IMR-90 (cell line): Measurements from ENCODE around the gene PTPRN2. TPM values are rescaled to one million over a fixed set of nuclear protein-coding genes. Genes with fewer than 3 reads are reported as not detected.

Experiments
- ATAC-seq: fragments of 200-7000 bp; cut with Tn5 transposase; 2 replicates; pipeline ENCODE4 v1.9.1; 2020; ENCODE audit warnings: low read depth, mild to moderate bottlenecking, moderate library complexity
- BruUV-seq: library from RNA; stranded (reverse); fragments of 400-500 nt; replicated peaks from 2 replicates; lab custom pipeline; 2021; lab: Mats Ljungman, UMichigan
- CTCF ChIA-PET: fragments of 300-600 bp; formaldehyde crosslinking; extraction: SDS; loops from one replicate; lab custom pipeline; 2021; ENCODE audit warnings: antibody characterized with exemption; lab: Yijun Ruan, JAX
- POLR2A ChIA-PET: fragments of 300-600 bp; sonication (Branson Sonifier 250); formaldehyde crosslinking; loops from one replicate; lab custom pipeline; 2022; ENCODE audit warnings: antibody characterized with exemption; ENCODE audit not compliant: unreplicated experiment; lab: Charles Lee
- DNase-seq: peaks from one replicate; pipeline ENCODE4 v3.0.0; 2013
- H2AFZ ChIP-seq: replicated peaks from 2 replicates; pipeline ENCODE3; 2013; ENCODE audit warnings: low read length, mild to moderate bottlenecking; ENCODE audit not compliant: poor library complexity
- H2AK5ac ChIP-seq: 2 replicates; pipeline ENCODE4 v1.6.1; 2013; ENCODE audit warnings: low read depth, low read length, inconsistent platforms
- H2AK9ac ChIP-seq: replicated peaks from 2 replicates; pipeline ENCODE3; 2013; ENCODE audit warnings: mild to moderate bottlenecking, low read depth, low read length, moderate library complexity; ENCODE audit not compliant: poor library complexity
- H2BK120ac ChIP-seq: 2 replicates; pipeline ENCODE4 v1.6.1; 2013; ENCODE audit warnings: low read depth, low read length, inconsistent platforms
- H2BK15ac ChIP-seq: 3 replicates; pipeline ENCODE4 v1.6.1; 2013; ENCODE audit warnings: low read depth, low read length, inconsistent platforms
- H2BK20ac ChIP-seq: 2 replicates; pipeline ENCODE4 v1.6.1; 2013; ENCODE audit warnings: low read depth, mild to moderate bottlenecking, inconsistent platforms, low read length, moderate library complexity
- H2BK5ac ChIP-seq: 2 replicates; pipeline ENCODE4 v1.6.1; 2013; ENCODE audit warnings: mild to moderate bottlenecking, low read depth, low read length, inconsistent platforms; ENCODE audit not compliant: poor library complexity, severe bottlenecking
- H3K14ac ChIP-seq: replicated peaks from 2 replicates; pipeline ENCODE4 v1.6.1; 2013; ENCODE audit warnings: low read depth, low read length, inconsistent platforms
- H3K18ac ChIP-seq: 2 replicates; pipeline ENCODE4 v1.6.1; 2013; ENCODE audit warnings: low read depth, low read length, control low read depth
- H3K23ac ChIP-seq: 2 replicates; pipeline ENCODE4 v1.6.1; 2013; ENCODE audit warnings: low read depth, low read length, inconsistent platforms
- H3K27ac ChIP-seq: 2 replicates; pipeline ENCODE4 v1.5.1; 2013; ENCODE audit warnings: mild to moderate bottlenecking, control low read depth, low read length; ENCODE audit not compliant: insufficient read depth
- H3K27me3 ChIP-seq: 2 replicates; pipeline ENCODE4 v1.6.1; 2013; ENCODE audit warnings: low read length; ENCODE audit not compliant: control insufficient read depth, insufficient read depth
- H3K36me3 ChIP-seq: 2 replicates; pipeline ENCODE4 v1.6.1; 2013; ENCODE audit warnings: low read length, mixed read lengths; ENCODE audit not compliant: control insufficient read depth, insufficient read depth
- H3K4ac ChIP-seq: 2 replicates; pipeline ENCODE4 v1.6.1; 2013; ENCODE audit warnings: low read depth, low read length, inconsistent platforms
- H3K4me1 ChIP-seq: 2 replicates; pipeline ENCODE4 v1.6.1; 2013; ENCODE audit warnings: low read length, mixed read lengths; ENCODE audit not compliant: control insufficient read depth, insufficient read depth
- H3K4me2 ChIP-seq: 2 replicates; pipeline ENCODE4 v1.6.1; 2013; ENCODE audit warnings: low read depth, mild to moderate bottlenecking, control low read depth, low read length, moderate library complexity
- H3K4me3 ChIP-seq: 2 replicates; pipeline ENCODE4 v1.5.1; 2013; ENCODE audit warnings: low read depth, mild to moderate bottlenecking, control low read depth, low read length, moderate library complexity; ENCODE audit not compliant: insufficient read depth
- H3K56ac ChIP-seq: 2 replicates; pipeline ENCODE4 v1.6.1; 2013; ENCODE audit warnings: low read length, inconsistent platforms; ENCODE audit not compliant: insufficient read depth; ENCODE audit errors: extremely low read depth
- H3K79me1 ChIP-seq, 2 experiments: 2 replicates each; pipeline ENCODE4 v1.6.1; 2013; ENCODE audit warnings: low read length in 2 of 2, inconsistent platforms in 1 of 2, low read depth in 1 of 2
- H3K9ac ChIP-seq: 2 replicates; pipeline ENCODE4 v1.6.1; 2013; ENCODE audit warnings: low read depth, low read length, control low read depth
- H3K9me1 ChIP-seq: 2 replicates; pipeline ENCODE4 v1.6.1; 2013; ENCODE audit warnings: low read length, inconsistent platforms; ENCODE audit not compliant: insufficient read depth
- H3K9me3 ChIP-seq: 2 replicates; pipeline ENCODE4 v1.6.1; 2013; ENCODE audit warnings: low read length; ENCODE audit not compliant: control insufficient read depth, insufficient read depth
- H4K20me1 ChIP-seq: 2 replicates; pipeline ENCODE4 v1.6.1; 2013; ENCODE audit warnings: low read length, inconsistent platforms; ENCODE audit not compliant: insufficient read depth
- H4K5ac ChIP-seq: 2 replicates; pipeline ENCODE4 v1.6.1; 2013; ENCODE audit warnings: mild to moderate bottlenecking, low read depth, low read length, control low read depth
- H4K8ac ChIP-seq, 2 experiments: 2 replicates each; pipeline ENCODE4 v1.6.1; 2013; ENCODE audit warnings: low read depth in 2 of 2, low read length in 2 of 2, control low read depth in 1 of 2, inconsistent platforms in 1 of 2
- H4K91ac ChIP-seq: 2 replicates; pipeline ENCODE4 v1.6.1; 2013; ENCODE audit warnings: low read depth, low read length, inconsistent platforms; ENCODE audit not compliant: insufficient read depth
- FOS ChIP-seq: fragments of 150-350 bp; IDR thresholded peaks from 2 replicates; pipeline ENCODE4 v1.6.1; 2016; ENCODE audit warnings: low read depth, low read length
- MAFK ChIP-seq: IDR thresholded peaks from 2 replicates; pipeline ENCODE4 v1.6.1; 2012; ENCODE audit warnings: low read depth, low read length, improper control_type of control experiment
- MAZ ChIP-seq: IDR thresholded peaks from 2 replicates; pipeline ENCODE4 v1.6.1; 2012; ENCODE audit warnings: low read depth, mild to moderate bottlenecking, low read length, improper control_type of control experiment, moderate library complexity, borderline replicate concordance
- NFE2L2 ChIP-seq: fragments of 150-350 bp; IDR thresholded peaks from 2 replicates; pipeline ENCODE4 v1.6.1; 2016; ENCODE audit warnings: low read depth, mild to moderate bottlenecking, low read length
- RAD21 ChIP-seq: IDR thresholded peaks from 2 replicates; pipeline ENCODE4 v1.6.1; 2012; ENCODE audit warnings: low read length, improper control_type of control experiment
- RCOR1 ChIP-seq: IDR thresholded peaks from 2 replicates; pipeline ENCODE4 v1.6.1; 2012; ENCODE audit warnings: mild to moderate bottlenecking, low read length, improper control_type of control experiment; ENCODE audit not compliant: insufficient replicate concordance
- RFX5 ChIP-seq: IDR thresholded peaks from 2 replicates; pipeline ENCODE4 v1.8.0; 2012; ENCODE audit warnings: low read depth, mild to moderate bottlenecking, low read length, moderate library complexity
- SMC3 ChIP-seq: fragments of 150-350 bp; IDR thresholded peaks from 2 replicates; pipeline ENCODE4 v1.6.1; 2016; ENCODE audit warnings: low read depth, mild to moderate bottlenecking, antibody characterized with exemption, low read length, moderate library complexity
- whole genome bisulfite sequencing, 2 experiments: methylation state at CpG; one replicate each; pipeline versions ENCODE4 v1.1.5 to v1.1.7; 2013; ENCODE audit warnings: missing lambda C conversion rate in 2 of 2; ENCODE audit not compliant: insufficient read length in 1 of 2; ENCODE audit errors: extremely low coverage in 2 of 2; 5-methylcytosine and 5-hydroxymethylcytosine counted together
- dilution Hi-C: fragments of 300-500 bp; cut with HindIII; formaldehyde crosslinking; loops from one replicate; pipeline ENCODE4 v1.14.3; 2018; ENCODE audit warnings: low sequenced_read_pairs; ENCODE audit not compliant: unreplicated experiment
- in situ Hi-C: fragments of 300-500 bp; cut with MboI; formaldehyde crosslinking; loops from 3 replicates; pipeline ENCODE4 v1.14.3; 2019; ENCODE audit warnings: low sequenced_read_pairs, inconsistent platforms, mixed read lengths
- intact Hi-C: fragments of 100-400 bp; cut with micrococcal nuclease; formaldehyde crosslinking; loops from 2 replicates; pipeline ENCODE4 v1.10.0; 2022
- polyA plus RNA-seq, 3 experiments: library from polyadenylated mRNA; depleted of rRNA; stranded (reverse); fragments of >200 nt; gene quantifications; 2 replicates each; pipeline ENCODE4 v1.2.3, GENCODE V29; 2012; ENCODE audit warnings: low replicate concordance in 1 of 3
- total RNA-seq: library from RNA; depleted of rRNA; stranded (reverse); fragments of >200 nt; gene quantifications from 2 replicates; pipeline ENCODE4 v1.2.3, GENCODE V29; 2012
- TF ChIP-seq, protein P1 (sequence below): fragments of 150-350 bp; IDR thresholded peaks from 2 replicates; pipeline ENCODE4 v1.6.1; 2016; ENCODE audit warnings: low read depth, mild to moderate bottlenecking, low read length, moderate library complexity, borderline replicate concordance
- TF ChIP-seq, protein P2 (sequence below): conservative IDR thresholded peaks from 2 replicates; pipeline ENCODE4 v1.5.1; 2012; ENCODE audit warnings: mild to moderate bottlenecking, low read depth, low read length, improper control_type of control experiment

Gene PTPRN2
- total and polyA plus RNA-seq, 2 of the 4 experiments (the other 2 are of a cell fraction), result 0.03 TPM; not detected in 1

DNA sequence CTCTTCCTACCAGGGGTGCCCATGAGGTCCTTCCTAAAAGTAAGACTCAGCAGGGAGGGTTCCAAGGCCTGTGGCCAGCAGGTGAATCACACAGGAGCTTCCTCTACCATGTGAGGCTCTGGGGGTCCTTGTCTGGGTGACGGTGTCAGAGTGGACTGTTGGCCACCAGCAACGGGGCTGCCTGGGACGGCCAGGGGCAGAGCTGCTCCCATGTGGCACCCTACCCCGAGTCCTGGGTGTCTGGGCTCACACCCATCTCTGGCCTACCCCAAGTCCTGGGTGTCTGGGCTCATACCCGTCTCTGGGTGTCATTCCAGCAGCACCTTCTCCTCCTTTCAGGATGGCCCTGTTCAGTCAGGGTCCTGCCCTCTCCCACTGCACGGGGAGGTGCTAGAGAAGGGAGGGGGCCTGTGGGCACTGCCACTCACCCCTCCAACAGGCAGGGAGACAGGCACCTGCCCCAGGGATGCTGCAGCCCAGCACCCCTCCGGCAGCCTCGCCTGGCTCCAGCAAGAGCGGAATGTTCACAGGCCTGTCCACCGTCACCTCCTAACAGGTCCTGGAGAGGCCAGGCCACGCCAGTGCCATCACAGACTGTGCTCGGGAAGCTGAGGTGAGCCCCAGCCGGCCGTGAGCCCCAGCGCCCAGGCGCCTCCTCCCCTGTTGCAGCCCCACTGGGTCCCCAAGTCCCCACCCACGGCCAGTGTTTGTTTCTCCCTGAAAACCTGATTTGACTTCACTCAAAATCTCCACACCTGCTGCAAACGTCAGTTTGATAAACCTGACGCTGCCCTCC, 143.7 kb downstream of the PTPRN2 start (continued):
- TF ChIP-seq, protein P1, sequence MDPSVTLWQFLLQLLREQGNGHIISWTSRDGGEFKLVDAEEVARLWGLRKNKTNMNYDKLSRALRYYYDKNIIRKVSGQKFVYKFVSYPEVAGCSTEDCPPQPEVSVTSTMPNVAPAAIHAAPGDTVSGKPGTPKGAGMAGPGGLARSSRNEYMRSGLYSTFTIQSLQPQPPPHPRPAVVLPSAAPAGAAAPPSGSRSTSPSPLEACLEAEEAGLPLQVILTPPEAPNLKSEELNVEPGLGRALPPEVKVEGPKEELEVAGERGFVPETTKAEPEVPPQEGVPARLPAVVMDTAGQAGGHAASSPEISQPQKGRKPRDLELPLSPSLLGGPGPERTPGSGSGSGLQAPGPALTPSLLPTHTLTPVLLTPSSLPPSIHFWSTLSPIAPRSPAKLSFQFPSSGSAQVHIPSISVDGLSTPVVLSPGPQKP, result no peak

DNA sequence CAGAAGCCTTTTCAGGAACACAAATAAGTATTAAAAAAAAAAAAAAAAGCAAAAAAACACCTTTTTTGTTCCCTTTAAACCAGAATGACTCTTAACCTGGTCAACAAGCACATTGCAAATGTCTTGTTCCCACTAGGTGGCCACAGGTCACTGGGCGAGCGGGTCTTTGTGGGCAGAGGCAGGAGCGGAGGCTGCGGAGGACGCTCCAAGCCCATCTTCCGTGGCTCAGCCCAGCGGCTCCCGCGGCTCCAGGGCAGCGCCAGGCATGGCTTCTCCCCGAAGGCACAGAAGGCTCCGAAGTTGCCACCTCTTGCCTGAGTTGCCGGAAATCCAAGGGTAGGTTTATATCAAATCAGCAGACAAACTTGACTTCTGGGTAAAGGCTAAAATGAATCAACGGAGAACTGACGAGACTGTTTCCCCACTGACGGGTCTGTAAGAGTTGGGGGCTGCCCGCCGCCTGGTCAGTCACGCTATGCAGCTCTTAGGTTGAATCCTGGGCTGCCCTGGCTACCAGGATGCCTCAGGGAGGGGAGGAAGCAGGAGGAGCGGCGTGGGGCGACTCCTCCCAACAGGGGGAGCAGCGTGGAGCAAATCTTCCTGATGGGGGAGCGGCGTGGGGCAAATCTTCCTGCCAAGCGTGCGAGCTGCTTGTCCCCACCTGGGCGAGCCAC, 144.5 kb downstream of the PTPRN2 start:
- no peak overlapping the region for H4K5ac ChIP-seq
- no peak overlapping the region for H2AK5ac ChIP-seq
- H3K23ac ChIP-seq, result no peak overlapping the region
- no peaks in the 10 kb centered on the region for H3K9me1 ChIP-seq
- no peak for ATAC-seq
- no peak overlapping the region for H3K4me2 ChIP-seq
- H2BK5ac ChIP-seq, result no peak overlapping the region
- no peak overlapping the region for H3K9ac ChIP-seq
- no peak overlapping the region for H2BK15ac ChIP-seq
- WGBS, 2 experiments, result 69% methylated on average over 7 of the region's 28 CpGs; no CpG with 5 or more reads in 1 of the 2 experiments
- no peak for DNase-seq
- intact Hi-C loops, result no loop called here
- H4K91ac ChIP-seq, result no peak overlapping the region
- H3K14ac ChIP-seq, result no peak overlapping the region
- no peak overlapping the region for H3K18ac ChIP-seq
- no peaks in the 10 kb centered on the region for H3K79me1 ChIP-seq
- peaks cover 58% of the 10 kb centered on the region for H3K9me3 ChIP-seq
- no peak overlapping the region for H3K4me3 ChIP-seq
- ChIA-PET POLR2A (no interaction called here), CTCF (interaction anchor here (0.6 kb wide), 1 partner anchor 124 kb away, joined by 3 read pairs; no protein-coding TSS in a partner anchor)
- H3K27ac ChIP-seq, result no peak overlapping the region
- in situ Hi-C loops, result no loop called here
- no peak overlapping the region for H2AFZ ChIP-seq
- H3K36me3 ChIP-seq, result no peaks in the 10 kb centered on the region
- H2AK9ac ChIP-seq, result no peak overlapping the region
- no peaks in the 10 kb centered on the region for H3K4me1 ChIP-seq
- H2BK20ac ChIP-seq, result no peak overlapping the region
- no peaks in the 10 kb centered on the region for H4K20me1 ChIP-seq
- BruUV-seq, result no TSS peak
- no peaks in the 10 kb centered on the region for H3K27me3 ChIP-seq
- dilution Hi-C loops, result no loop called here
- H2BK120ac ChIP-seq, result no peak overlapping the region
- no peak overlapping the region for H3K56ac ChIP-seq
- no peak overlapping the region for H4K8ac ChIP-seq
- no peak overlapping the region for H3K4ac ChIP-seq
- TF ChIP-seq, protein P1, result no peak
- TF ChIP-seq, protein P2, sequence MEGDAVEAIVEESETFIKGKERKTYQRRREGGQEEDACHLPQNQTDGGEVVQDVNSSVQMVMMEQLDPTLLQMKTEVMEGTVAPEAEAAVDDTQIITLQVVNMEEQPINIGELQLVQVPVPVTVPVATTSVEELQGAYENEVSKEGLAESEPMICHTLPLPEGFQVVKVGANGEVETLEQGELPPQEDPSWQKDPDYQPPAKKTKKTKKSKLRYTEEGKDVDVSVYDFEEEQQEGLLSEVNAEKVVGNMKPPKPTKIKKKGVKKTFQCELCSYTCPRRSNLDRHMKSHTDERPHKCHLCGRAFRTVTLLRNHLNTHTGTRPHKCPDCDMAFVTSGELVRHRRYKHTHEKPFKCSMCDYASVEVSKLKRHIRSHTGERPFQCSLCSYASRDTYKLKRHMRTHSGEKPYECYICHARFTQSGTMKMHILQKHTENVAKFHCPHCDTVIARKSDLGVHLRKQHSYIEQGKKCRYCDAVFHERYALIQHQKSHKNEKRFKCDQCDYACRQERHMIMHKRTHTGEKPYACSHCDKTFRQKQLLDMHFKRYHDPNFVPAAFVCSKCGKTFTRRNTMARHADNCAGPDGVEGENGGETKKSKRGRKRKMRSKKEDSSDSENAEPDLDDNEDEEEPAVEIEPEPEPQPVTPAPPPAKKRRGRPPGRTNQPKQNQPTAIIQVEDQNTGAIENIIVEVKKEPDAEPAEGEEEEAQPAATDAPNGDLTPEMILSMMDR, result no peak
- TF ChIP-seq RFX5, result no peak
- TF ChIP-seq MAZ, result no peak
- TF ChIP-seq RAD21, result no peak
- no peak for TF ChIP-seq FOS
- no peak for TF ChIP-seq NFE2L2
- TF ChIP-seq MAFK, result no peak
- TF ChIP-seq RCOR1, result no peak
- no peak for TF ChIP-seq SMC3
